GM12878 (cell line): ENCODE data around the gene SHF. TPM values are rescaled to one million over a fixed set of nuclear protein-coding genes. Genes with fewer than 3 reads are reported as not detected.

Experiments
- ATAC-seq: fragments of 200-7000 bp; cut with Tn5 transposase; 3 replicates; pipeline ENCODE4 v1.9.1; 2020; ENCODE audit warnings: mild to moderate bottlenecking, moderate library complexity
- BruUV-seq: library from RNA; stranded (reverse); fragments of 400-500 nt; replicated peaks from 2 replicates; lab custom pipeline; 2021; lab: Mats Ljungman, UMichigan
- CTCF ChIA-PET: fragments of 300-600 bp; sonication (Branson Sonifier 250); formaldehyde crosslinking; extraction: SDS; loops from one replicate; lab custom pipeline; 2021; ENCODE audit warnings: inconsistent platforms; lab: Yijun Ruan, JAX
- POLR2A ChIA-PET: fragments of 350-600 bp; formaldehyde crosslinking; extraction: SDS; loops from one replicate; lab custom pipeline; 2021; ENCODE audit warnings: inconsistent platforms; lab: Charles Lee
- RAD21 ChIA-PET: fragments of 300-600 bp; sonication (Branson Sonifier 250); formaldehyde crosslinking; loops from one replicate; lab custom pipeline; 2023; ENCODE audit warnings: antibody characterized with exemption; ENCODE audit not compliant: unreplicated experiment; lab: Charles Lee
- SMC1A ChIA-PET: fragments of 300-600 bp; sonication (Branson Sonifier 250); formaldehyde crosslinking; loops from one replicate; lab custom pipeline; 2023; ENCODE audit not compliant: unreplicated experiment, uncharacterized antibody; lab: Charles Lee
- DNase-seq: peaks from one replicate; pipeline ENCODE4 v3.0.0-alpha.2; 2011; ENCODE audit warnings: low read depth, low spot score
- FAIRE-seq: peaks from 3 replicates; lab custom pipeline; 2011; peaks lifted over from hg19 to GRCh38; lab: Jason Lieb, UNC
- H2AFZ ChIP-seq: 2 replicates; pipeline ENCODE4 v1.6.0; 2011; ENCODE audit warnings: low read depth, low read length, control low read depth; ENCODE audit not compliant: control insufficient read depth
- H3K27ac ChIP-seq: 2 replicates; pipeline ENCODE4 v1.5.1; 2011; ENCODE audit warnings: control low read depth; ENCODE audit not compliant: control insufficient read depth, insufficient read depth
- H3K27me3 ChIP-seq, 2 experiments: replicated peaks in 1 of 2; 2 replicates each; pipeline versions ENCODE4 v1.6.0 to v1.6.1; 2011; ENCODE audit warnings: low read length in 1 of 2; ENCODE audit not compliant: control insufficient read depth in 2 of 2, insufficient read depth in 2 of 2
- H3K36me3 ChIP-seq, 2 experiments: 2 replicates each; pipeline ENCODE4 v1.5.1; 2011; ENCODE audit warnings: low read length in 1 of 2; ENCODE audit not compliant: control insufficient read depth in 2 of 2, insufficient read depth in 2 of 2
- H3K4me1 ChIP-seq: 2 replicates; pipeline ENCODE4 v1.6.1; 2011; ENCODE audit warnings: mild to moderate bottlenecking, low read length, moderate library complexity, mixed read lengths; ENCODE audit not compliant: control insufficient read depth, insufficient read depth
- H3K4me2 ChIP-seq: 2 replicates; pipeline ENCODE4 v1.6.0; 2011; ENCODE audit warnings: control low read depth; ENCODE audit not compliant: control insufficient read depth, insufficient read depth
- H3K4me3 ChIP-seq: fragments of 200-600 bp; sonication (generic); 2 replicates; pipeline ENCODE4 v1.5.1; 2016
- H3K79me2 ChIP-seq: 2 replicates; pipeline ENCODE4 v1.6.0; 2011; ENCODE audit warnings: low read length; ENCODE audit not compliant: control insufficient read depth, insufficient read depth
- H3K9ac ChIP-seq: 2 replicates; pipeline ENCODE4 v1.8.0; 2011; ENCODE audit warnings: low read length, control low read depth, mixed read lengths; ENCODE audit not compliant: control insufficient read depth, insufficient read depth
- H3K9me3 ChIP-seq: replicated peaks from 3 replicates; pipeline ENCODE4 v1.5.1; 2011; ENCODE audit warnings: mild to moderate bottlenecking, low read length; ENCODE audit not compliant: control insufficient read depth, insufficient read depth
- H4K20me1 ChIP-seq: 2 replicates; pipeline ENCODE4 v1.6.0; 2011; ENCODE audit not compliant: control insufficient read depth, insufficient read depth
- GABPA ChIP-seq: IDR thresholded peaks from 2 replicates; pipeline ENCODE4 v1.6.1; 2014; ENCODE audit warnings: antibody characterized with exemption, low read depth, mild to moderate bottlenecking, inconsistent platforms
- HDGF ChIP-seq: fragments of 450-650 bp; IDR thresholded peaks from 2 replicates; pipeline ENCODE4 v1.6.1; 2016; ENCODE audit warnings: antibody characterized with exemption
- SIN3A ChIP-seq: IDR thresholded peaks from 2 replicates; pipeline ENCODE4 v1.6.1; 2012; ENCODE audit warnings: low read depth, low read length, improper control_type of control experiment
- SREBF1 ChIP-seq: IDR thresholded peaks from 2 replicates; pipeline ENCODE4 v1.6.1; 2012; ENCODE audit warnings: mild to moderate bottlenecking, low read length
- SUPT20H ChIP-seq: IDR thresholded peaks from 2 replicates; pipeline ENCODE4 v1.6.1; 2011; ENCODE audit warnings: low read depth, mild to moderate bottlenecking, low read length, moderate library complexity, borderline replicate concordance; ENCODE audit not compliant: control insufficient read depth
- TARDBP ChIP-seq: IDR thresholded peaks from 2 replicates; pipeline ENCODE4 v1.6.1; 2016; ENCODE audit warnings: borderline replicate concordance
- TCF3 ChIP-seq: IDR thresholded peaks from 2 replicates; pipeline ENCODE4 v1.6.1; 2012; ENCODE audit warnings: low read depth, mild to moderate bottlenecking, low read length, borderline replicate concordance; ENCODE audit not compliant: insufficient read depth
- WGBS: methylation state at CpG from one replicate; pipeline ENCODE4 v1.1.6; 2016; ENCODE audit warnings: low lambda C conversion rate; ENCODE audit not compliant: insufficient replicate concordance, insufficient coverage; ENCODE audit errors: missing lambda C conversion rate; 5-methylcytosine and 5-hydroxymethylcytosine counted together
- in situ Hi-C: fragments of 300-500 bp; cut with MboI; formaldehyde crosslinking; loops from 9 replicates; pipeline ENCODE4 v1.14.3; 2018; ENCODE audit warnings: mixed read lengths
- intact Hi-C: fragments of 100-400 bp; cut with micrococcal nuclease; formaldehyde crosslinking; loops from one replicate; pipeline ENCODE4 v1.14.2; 2022; ENCODE audit not compliant: unreplicated experiment
- polyA plus RNA-seq, 11 experiments: library from polyadenylated mRNA; depleted of rRNA in 4 of 11; unstranded in 6 of 11; stranded (reverse) in 5 of 11; fragments of >200 nt; fragmentation: Nextera tagmentation in 4 of 11; fragmentation: Illumina TruSeq in 1 of 11; extraction: Ambion mirVana in 4 of 11; extraction: Trizol in 1 of 11; gene quantifications; 1 replicate in 1 of 11; 2 replicates in 10 of 11; pipeline versions ENCODE4 v1.2.1 to v1.2.3, GENCODE V29; 2011 to 2016; ENCODE audit warnings: inconsistent platforms in 2 of 11, missing spikeins in 2 of 11, low read depth in 1 of 11
- total RNA-seq, 4 experiments: library from RNA; depleted of rRNA in 3 of 4; stranded (reverse); fragments of >200 nt in 3 of 4; fragmentation: Illumina TruSeq in 1 of 4; extraction: Trizol in 1 of 4; gene quantifications; 2 replicates each; pipeline versions ENCODE4 v1.2.1 to v1.2.3, GENCODE V29; 2013 to 2021

Gene SHF
- total and polyA plus RNA-seq, 10 of the 15 experiments (the other 5 are each of a cell fraction or from before 2014, with no cell fraction given) = 0.04 to 5.7 (median 1.0) TPM; not detected in 1

DNA sequence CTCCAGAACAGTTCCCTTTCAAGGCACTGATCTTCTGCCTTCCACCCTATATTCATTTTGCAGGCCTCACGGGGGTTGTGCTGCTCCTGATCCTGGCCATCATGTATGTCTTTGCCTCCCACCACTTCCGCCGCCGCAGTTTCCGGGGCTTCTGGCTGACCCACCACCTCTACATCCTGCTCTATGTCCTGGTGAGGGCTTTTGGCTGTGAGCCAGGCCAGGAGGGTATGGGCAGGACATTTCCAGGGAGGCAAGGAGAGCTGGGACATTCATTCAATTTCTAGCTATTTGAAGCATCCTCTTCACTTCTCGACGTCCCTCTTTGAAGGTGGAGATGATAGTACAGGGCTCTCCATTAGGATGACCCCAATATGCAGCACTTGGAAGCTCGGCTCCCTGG, 32.0 kb downstream of the SHF start:
- no peak overlapping the region for H3K4me3 ChIP-seq
- POLR2A ChIA-PET = no interaction called here
- no peaks in the 10 kb centered on the region for H4K20me1 ChIP-seq
- SMC1A ChIA-PET = interaction anchor here (0.7 to 0.9 kb wide), 2 partner anchors 49 to 121 kb away, joined by 3 read pairs; no protein-coding TSS in a partner anchor
- no peak overlapping the region for H2AFZ ChIP-seq
- ATAC-seq (no peak), FAIRE-seq (no peak), DNase-seq (no peak)
- no peaks in the 10 kb centered on the region for H3K79me2 ChIP-seq
- no peaks in the 10 kb centered on the region for H3K27me3 ChIP-seq
- RAD21 ChIA-PET = no interaction called here
- no peak overlapping the region for H3K27ac ChIP-seq
- no peaks in the 10 kb centered on the region for H3K4me1 ChIP-seq
- H3K4me2 ChIP-seq = no peak overlapping the region
- BruUV-seq = no TSS peak
- H3K9me3 ChIP-seq = no peaks in the 10 kb centered on the region
- no peaks in the 10 kb centered on the region for H3K36me3 ChIP-seq
- intact Hi-C loops = no loop called here
- CTCF ChIA-PET = interaction anchor here (0.8 to 1.7 kb wide), 5 partner anchors 14 to 189 kb away, joined by 3 to 6 read pairs (median 5); no protein-coding TSS in a partner anchor
- WGBS = 77% methylated on average over 8 of the region's 8 CpGs
- H3K9ac ChIP-seq = no peak overlapping the region
- no peak for TF ChIP-seq SREBF1
- no peak for TF ChIP-seq TCF3
- no peak for TF ChIP-seq SIN3A
- TF ChIP-seq SUPT20H = no peak
- TF ChIP-seq HDGF = no peak
- TF ChIP-seq TARDBP = no peak
- TF ChIP-seq GABPA = no peak
- in situ Hi-C loops = no loop called here

DNA sequence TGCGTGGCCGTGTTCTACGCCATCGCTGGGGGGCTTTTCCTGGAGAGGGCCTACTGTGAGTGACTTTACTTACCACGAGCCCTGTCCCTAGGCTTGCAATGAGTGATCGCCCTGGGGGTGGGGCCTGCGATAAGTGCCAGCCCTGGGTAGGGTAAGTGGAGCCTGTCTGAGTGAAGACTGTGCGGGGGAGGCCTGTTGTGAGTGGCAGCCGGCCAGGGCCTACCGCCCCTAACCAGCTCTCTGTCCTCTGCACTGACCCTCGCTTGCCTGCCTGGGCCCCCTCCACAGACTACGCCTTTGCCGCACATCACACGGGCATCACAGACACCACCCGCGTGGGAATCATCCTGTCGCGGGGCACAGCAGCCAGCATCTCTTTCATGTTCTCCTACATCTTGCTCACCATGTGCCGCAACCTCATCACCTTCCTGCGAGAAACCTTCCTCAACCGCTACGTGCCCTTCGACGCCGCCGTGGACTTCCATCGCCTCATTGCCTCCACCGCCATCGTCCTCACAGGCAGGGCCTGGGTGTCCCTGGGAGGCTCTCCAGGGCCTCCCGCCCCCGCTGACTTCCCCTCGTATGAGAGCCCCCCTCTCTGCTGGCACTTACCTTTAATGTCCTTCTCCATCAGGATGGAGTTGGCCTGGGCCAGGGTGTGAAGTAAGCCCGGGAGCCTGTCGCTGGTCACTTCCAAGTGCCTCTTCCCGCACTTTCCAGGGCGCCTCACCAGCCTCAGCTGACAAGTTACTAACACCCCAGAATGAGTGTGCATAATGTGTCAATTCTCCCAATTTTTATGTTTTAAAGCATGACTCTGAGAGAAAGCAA, 35.6 kb downstream of the SHF start:
- Histone ChIP-seq H3K4me3 (no peak overlapping the region), H3K4me1 (no peaks in the 10 kb centered on the region), H4K20me1 (no peaks in the 10 kb centered on the region), H3K4me2 (no peak overlapping the region), H2AFZ (no peak overlapping the region), H3K9ac (no peak overlapping the region), H3K9me3 (no peaks in the 10 kb centered on the region), H3K27ac (no peak overlapping the region), H3K27me3 (no peaks in the 10 kb centered on the region), H3K79me2 (no peaks in the 10 kb centered on the region), H3K36me3 (no peaks in the 10 kb centered on the region)
- intact Hi-C loops = no loop called here
- ChIA-PET SMC1A (no interaction called here), CTCF (no interaction called here), RAD21 (no interaction called here), POLR2A (no interaction called here)
- 96% methylated on average over 36 of the region's 36 CpGs for WGBS
- no TSS peak for BruUV-seq
- TF ChIP-seq SREBF1 = no peak
- FAIRE-seq (no peak), ATAC-seq (no peak), DNase-seq (no peak)
- in situ Hi-C loops = no loop called here
